Measurements from ENCODE around the gene ZCCHC24.
"Not testable (repeated sequence)": the region's sequence is repeated elsewhere in the genome, so short reads cannot be mapped to it uniquely, and the experiment has no call there.

Gene ZCCHC24

GRCh38 chr10:79344502-79345195 is 100.8 kb downstream of the ZCCHC24 start:
- H3K4me3 ChIP-seq (ENCODE audit: control insufficient read depth, low read depth, low read length) = no peak overlapping the region
- TF ChIP-seq CTCF (conservative IDR thresholded peaks at IDR 0.05; ENCODE audit: control insufficient read depth, insufficient read depth, low read depth, low read length) = no peak
- no peak for DNase-seq (ENCODE audit: low read depth)

GRCh38 chr10:79342811-79343561 is 102.4 kb downstream of the ZCCHC24 start:
- peak; percentile 25 for DNase-seq (ENCODE audit: low read depth)
- no peak overlapping the region for H3K4me3 ChIP-seq (ENCODE audit: control insufficient read depth, low read depth, low read length)
- no peak for TF ChIP-seq CTCF (conservative IDR thresholded peaks at IDR 0.05; ENCODE audit: control insufficient read depth, insufficient read depth, low read depth, low read length)

GRCh38 chr10:79342295-79342761 is 103.1 kb downstream of the ZCCHC24 start:
- TF ChIP-seq CTCF (conservative IDR thresholded peaks at IDR 0.05; ENCODE audit: control insufficient read depth, insufficient read depth, low read depth, low read length) = no peak
- no peak for DNase-seq (ENCODE audit: low read depth)
- no peak overlapping the region for H3K4me3 ChIP-seq (ENCODE audit: control insufficient read depth, low read depth, low read length)

- no peak for TF ChIP-seq CTCF (conservative IDR thresholded peaks at IDR 0.05; ENCODE audit: control insufficient read depth, insufficient read depth, low read depth, low read length)
- no peak overlapping the region for H3K4me3 ChIP-seq (ENCODE audit: control insufficient read depth, low read depth, low read length)
- DNase-seq (ENCODE audit: low read depth) = no peak
These were observed 104.7 kb downstream of the ZCCHC24 start for GRCh38 chr10:79340646-79341244.

GRCh38 chr10:79339266-79339665 is 106.2 kb downstream of the ZCCHC24 start:
- H3K4me3 ChIP-seq (ENCODE audit: control insufficient read depth, low read depth, low read length) = no peak overlapping the region
- no peak for DNase-seq (ENCODE audit: low read depth)
- TF ChIP-seq CTCF (conservative IDR thresholded peaks at IDR 0.05; ENCODE audit: control insufficient read depth, insufficient read depth, low read depth, low read length) = no peak

- DNase-seq (ENCODE audit: low read depth); H3K4me3 ChIP-seq (ENCODE audit: control insufficient read depth, low read depth, low read length): not testable (repeated sequence)
These were observed 107.5 kb downstream of the ZCCHC24 start for GRCh38 chr10:79337783-79338469.
